ENCODE measurements around the gene ITGA8. TPM values are rescaled to one million over a fixed set of nuclear protein-coding genes. Genes with fewer than 3 reads are reported as not detected.

ITGA8 gene
- total RNA-seq, 2 donors from 2014 or later = 2.1 to 3.5 TPM

DNA sequence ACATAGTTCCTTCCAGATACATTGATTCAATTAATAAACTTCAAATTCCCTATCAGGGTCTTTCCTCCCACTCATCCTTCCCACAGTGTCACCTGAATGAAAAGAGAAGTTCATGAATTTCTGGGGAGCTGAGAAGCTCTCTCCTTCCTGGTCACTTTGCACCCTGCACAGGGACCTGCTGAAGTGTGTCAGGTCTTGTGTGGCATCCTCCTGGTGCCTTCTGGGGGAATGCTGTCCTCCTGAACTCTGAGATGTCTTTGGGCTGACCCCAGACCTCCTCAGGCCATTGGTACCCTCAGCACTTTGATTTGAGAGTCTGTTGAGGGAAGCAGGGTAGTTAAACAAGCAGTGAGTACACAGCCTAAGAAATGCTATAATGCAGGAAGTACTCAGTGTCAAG lies 39.5 kb upstream of the ITGA8 start:
- Histone ChIP-seq H3K27me3 (no peaks in the 10 kb centered on the region), H3K36me3 (no peaks in the 10 kb centered on the region), H3K9me3 (no peaks in the 10 kb centered on the region), H3K4me3 (no peak overlapping the region), H3K4me1 (no peaks in the 10 kb centered on the region), H3K27ac (no peak overlapping the region), H3K9ac (ENCODE audit: low read depth in 2 of 2, low read length in 2 of 2) (no peak overlapping the region)
- TF ChIP-seq, protein P1, sequence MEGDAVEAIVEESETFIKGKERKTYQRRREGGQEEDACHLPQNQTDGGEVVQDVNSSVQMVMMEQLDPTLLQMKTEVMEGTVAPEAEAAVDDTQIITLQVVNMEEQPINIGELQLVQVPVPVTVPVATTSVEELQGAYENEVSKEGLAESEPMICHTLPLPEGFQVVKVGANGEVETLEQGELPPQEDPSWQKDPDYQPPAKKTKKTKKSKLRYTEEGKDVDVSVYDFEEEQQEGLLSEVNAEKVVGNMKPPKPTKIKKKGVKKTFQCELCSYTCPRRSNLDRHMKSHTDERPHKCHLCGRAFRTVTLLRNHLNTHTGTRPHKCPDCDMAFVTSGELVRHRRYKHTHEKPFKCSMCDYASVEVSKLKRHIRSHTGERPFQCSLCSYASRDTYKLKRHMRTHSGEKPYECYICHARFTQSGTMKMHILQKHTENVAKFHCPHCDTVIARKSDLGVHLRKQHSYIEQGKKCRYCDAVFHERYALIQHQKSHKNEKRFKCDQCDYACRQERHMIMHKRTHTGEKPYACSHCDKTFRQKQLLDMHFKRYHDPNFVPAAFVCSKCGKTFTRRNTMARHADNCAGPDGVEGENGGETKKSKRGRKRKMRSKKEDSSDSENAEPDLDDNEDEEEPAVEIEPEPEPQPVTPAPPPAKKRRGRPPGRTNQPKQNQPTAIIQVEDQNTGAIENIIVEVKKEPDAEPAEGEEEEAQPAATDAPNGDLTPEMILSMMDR (IDR thresholded peaks at IDR 0.05) = no peak
- intact Hi-C loops (cut with DNase I) = no loop called here
- DNase-seq = no peak

DNA sequence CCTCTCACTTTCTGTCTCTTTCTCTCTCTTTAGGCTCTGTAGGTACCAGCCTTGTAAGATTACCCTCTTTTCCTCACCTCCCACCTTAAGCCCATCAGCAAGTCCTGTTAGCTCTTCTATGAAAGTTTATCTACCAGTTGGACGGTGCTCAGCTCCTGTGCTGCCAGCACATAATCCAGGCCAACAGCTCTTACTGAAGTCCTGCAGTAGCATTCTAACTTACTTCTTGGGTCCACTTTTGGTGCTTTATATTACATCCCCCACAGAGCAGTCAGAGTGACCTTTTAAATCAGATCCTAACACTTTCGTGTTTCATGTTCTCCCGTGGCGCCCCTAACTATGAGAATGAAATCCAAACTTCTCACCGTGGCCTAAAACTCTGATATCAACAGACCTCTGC lies 38.9 kb upstream of the ITGA8 start:
- no peaks in the 10 kb centered on the region for H3K27me3 ChIP-seq
- TF ChIP-seq, protein P1 (IDR thresholded peaks at IDR 0.05) = no peak
- no peak overlapping the region for H3K4me3 ChIP-seq
- H3K36me3 ChIP-seq = no peaks in the 10 kb centered on the region
- DNase-seq = no peak
- H3K27ac ChIP-seq = no peak overlapping the region
- no peaks in the 10 kb centered on the region for H3K9me3 ChIP-seq
- no peaks in the 10 kb centered on the region for H3K4me1 ChIP-seq
- intact Hi-C loops (cut with DNase I) = no loop called here
- H3K9ac ChIP-seq (ENCODE audit: low read depth in 2 of 2, low read length in 2 of 2) = no peak overlapping the region

DNA sequence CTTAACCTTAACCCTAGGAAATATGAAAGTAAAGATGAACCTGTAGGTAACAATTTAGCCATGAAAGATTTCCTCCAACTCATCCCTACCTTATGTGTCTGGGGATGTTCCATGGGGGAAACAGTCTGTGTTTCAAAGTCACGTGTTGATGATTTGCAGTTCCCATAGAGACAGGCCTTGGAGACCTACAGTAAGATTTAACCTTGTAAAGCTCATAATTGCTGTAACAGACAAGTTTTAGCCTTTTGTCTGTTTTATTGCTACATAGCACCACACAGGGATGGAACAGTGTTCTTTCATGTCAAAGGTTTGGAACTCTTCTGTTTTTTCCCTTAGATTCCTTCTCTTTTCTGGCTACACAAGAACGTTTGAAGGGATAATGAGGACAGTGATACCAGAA lies 35.2 kb upstream of the ITGA8 start:
- TF ChIP-seq, protein P1 (IDR thresholded peaks at IDR 0.05) = no peak
- intact Hi-C loops (cut with DNase I) = no loop called here

DNA sequence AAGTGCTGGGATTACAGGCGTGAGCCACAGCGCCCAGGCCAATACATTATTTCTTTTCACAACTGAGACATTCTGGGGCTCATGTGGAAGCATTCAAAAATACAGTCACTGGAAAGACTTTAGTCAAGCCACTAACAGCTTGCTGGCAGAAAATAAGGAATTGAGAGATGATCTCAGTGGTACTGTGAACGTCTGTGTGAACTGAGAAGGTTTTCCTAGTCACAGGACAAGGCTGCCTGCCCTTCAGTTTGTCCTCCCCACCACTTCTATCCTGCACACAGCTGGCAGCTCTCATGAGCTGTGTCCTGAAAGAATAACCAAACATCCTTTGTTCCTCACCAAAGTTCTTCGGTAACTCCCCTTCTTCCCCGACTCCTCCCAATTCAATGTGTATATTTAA lies 31.3 kb upstream of the ITGA8 start:
- TF ChIP-seq, protein P1 (IDR thresholded peaks at IDR 0.05) = no peak
- H3K4me3 ChIP-seq = no peak overlapping the region
- H3K27ac ChIP-seq = no peak overlapping the region
- no peak overlapping the region for H3K9ac ChIP-seq (ENCODE audit: low read depth in 2 of 2, low read length in 2 of 2)
- intact Hi-C loops (cut with DNase I) = no loop called here
- no peaks in the 10 kb centered on the region for H3K4me1 ChIP-seq
- H3K36me3 ChIP-seq = no peaks in the 10 kb centered on the region
- no peaks in the 10 kb centered on the region for H3K27me3 ChIP-seq
- DNase-seq = no peak
- H3K9me3 ChIP-seq = no peaks in the 10 kb centered on the region

More for the DNA sequence above, 35.2 kb upstream of the ITGA8 start:
- Histone ChIP-seq H3K4me3 (no peak overlapping the region), H3K36me3 (no peaks in the 10 kb centered on the region), H3K9ac (ENCODE audit: low read depth in 2 of 2, low read length in 2 of 2) (no peak overlapping the region), H3K27ac (no peak overlapping the region), H3K27me3 (no peaks in the 10 kb centered on the region), H3K4me1 (no peaks in the 10 kb centered on the region), H3K9me3 (no peaks in the 10 kb centered on the region)
- no peak for DNase-seq

DNA sequence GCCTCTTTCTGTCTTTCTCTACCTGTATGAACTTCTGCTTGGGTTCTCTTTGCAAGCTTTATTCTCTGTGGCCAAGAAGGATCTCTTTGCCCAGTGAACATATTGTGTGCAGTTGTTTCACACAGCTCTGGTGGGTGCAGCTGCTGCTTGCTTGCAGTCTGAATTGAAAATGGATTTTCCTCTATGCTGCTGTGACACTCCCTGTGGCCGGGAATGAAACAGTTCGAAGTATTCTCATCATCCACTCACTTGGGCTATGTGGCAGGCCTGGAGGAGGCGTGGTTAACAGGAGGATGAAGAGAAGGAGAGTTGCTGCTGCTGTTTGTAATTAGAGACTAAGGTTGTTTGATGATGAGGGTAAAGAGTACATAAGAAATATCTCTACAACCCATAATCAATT lies 28.4 kb upstream of the ITGA8 start:
- intact Hi-C loops (cut with DNase I) = no loop called here
- no peak for DNase-seq

More for the DNA sequence above, 28.4 kb upstream of the ITGA8 start:
- Histone ChIP-seq H3K4me3 (no peak overlapping the region), H3K9me3 (no peaks in the 10 kb centered on the region), H3K27me3 (no peaks in the 10 kb centered on the region), H3K27ac (no peak overlapping the region), H3K9ac (ENCODE audit: low read depth in 2 of 2, low read length in 2 of 2) (no peak overlapping the region), H3K36me3 (no peaks in the 10 kb centered on the region), H3K4me1 (no peaks in the 10 kb centered on the region)
- TF ChIP-seq, protein P1 (IDR thresholded peaks at IDR 0.05) = no peak
